Activated CD8-positive, alpha-beta T cell treated with anti-CD3 and anti-CD28 coated beads, Interleukin-2, amount 10 ng/mL, durations not matched to agents 7 days and 5 days (primary cell): ENCODE data around the gene CASTOR1. TPM values are rescaled to one million over a fixed set of nuclear protein-coding genes. Genes with fewer than 3 reads are reported as not detected.
"Not testable (repeated sequence)": the region's sequence is repeated elsewhere in the genome, so short reads cannot be mapped to it uniquely, and the experiment has no call there.

ENCODE experiments used
- ATAC-seq: fragments of 150-1000 bp; cut with Tn5 transposase; one replicate; pipeline ENCODE4 v1.10.0; 2021; ENCODE audit warnings: moderate library complexity
- CTCF ChIA-PET: fragments of 350-600 bp; sonication (Branson Sonifier 250); formaldehyde crosslinking; loops from one replicate; lab custom pipeline; 2021; ENCODE audit warnings: antibody characterized with exemption; lab: Charles Lee
- POLR2A ChIA-PET: fragments of 350-600 bp; sonication (Branson Sonifier 250); formaldehyde crosslinking; loops from one replicate; lab custom pipeline; 2021; ENCODE audit warnings: antibody characterized with exemption; lab: Charles Lee
- DNase-seq: peaks from one replicate; pipeline ENCODE4 v3.0.0-alpha.2; 2020
- H3K27ac Mint-ChIP-seq: one replicate; pipeline ENCODE4 v1.8.0; 2021; ENCODE audit warnings: mild to moderate bottlenecking, mixed read lengths
- H3K27me3 Mint-ChIP-seq: one replicate; pipeline ENCODE4 v1.8.0; 2021; ENCODE audit warnings: low read depth, mixed read lengths
- H3K36me3 Mint-ChIP-seq: one replicate; pipeline ENCODE4 v1.8.0; 2021; ENCODE audit warnings: low read depth, mixed read lengths
- H3K4me1 Mint-ChIP-seq: one replicate; pipeline ENCODE4 v1.8.0; 2021; ENCODE audit warnings: low read depth, mixed read lengths
- H3K4me3 Mint-ChIP-seq: one replicate; pipeline ENCODE4 v1.8.0; 2021; ENCODE audit warnings: mild to moderate bottlenecking, mixed read lengths
- H3K9me3 Mint-ChIP-seq: one replicate; pipeline ENCODE4 v1.8.0; 2022; ENCODE audit warnings: mixed read lengths; ENCODE audit not compliant: insufficient read depth
- total RNA-seq, 2 experiments: library from RNA; stranded (reverse); gene quantifications; one replicate each; pipeline ENCODE4 v1.2.3, GENCODE V29; 2021

Gene CASTOR1
- total RNA-seq = 10 to 100 TPM; 24.5 to 25.4 TPM

- Mint-ChIP-seq H3K4me1 (peaks cover 60% of the 10 kb centered on the region), H3K4me3 (peak within 1 kb of the TSS; percentile 80), H3K9me3 (no peaks in the 10 kb centered on the region), H3K27me3 (no peaks in the 10 kb centered on the region), H3K27ac (peak within 1 kb of the TSS; percentile 86), H3K36me3 (peaks cover 33% of the 10 kb centered on the region)
- peak; percentile 95 for DNase-seq
- ChIA-PET POLR2A (interaction anchor here (0.9 to 10.2 kb wide), 17 partner anchors 9 to 101 kb away, joined by 3 to 117 read pairs (median 6); partner anchors contain the start of genes CCDC157, RNF215, SF3A1 and TBC1D10A), CTCF (interaction anchor here (0.7 to 7.0 kb wide), 37 partner anchors 11 to 420 kb away, joined by 3 to 346 read pairs (median 10); partner anchors contain the start of genes CCDC157, MTFP1, RNF215 and SEC14L2)
- ATAC-seq = peak; percentile 83
Observed at GRCh38 chr22:30289141-30289979, at the start of gene CASTOR1. Gene CASTOR1, minus strand, starts transcription at chr22:30289505. Its CDS starts 8 bp downstream, at chr22:30289497.

GRCh38 chr22:30338802-30339201 lies 49.5 kb upstream of the CASTOR1 start:
- ATAC-seq = no peak
- Mint-ChIP-seq H3K36me3 (peaks cover 94% of the 10 kb centered on the region), H3K4me3 (no peak overlapping the region), H3K4me1 (peaks cover 13% of the 10 kb centered on the region), H3K9me3 (no peaks in the 10 kb centered on the region), H3K27ac (no peak overlapping the region), H3K27me3 (no peaks in the 10 kb centered on the region)
- ChIA-PET CTCF (interaction anchor here (1.0 kb wide), 1 partner anchor 10 kb away, joined by 3 read pairs; no protein-coding TSS in a partner anchor), POLR2A (interaction anchor here (2.3 kb wide), 1 partner anchor 15 kb away, joined by 5 read pairs; no protein-coding TSS in a partner anchor)
- no peak for DNase-seq

GRCh38 chr22:30338341-30338740 lies 49.0 kb upstream of the CASTOR1 start:
- H3K4me1 Mint-ChIP-seq = peaks cover 18% of the 10 kb centered on the region
- ChIA-PET POLR2A (interaction anchor here (2.3 kb wide), 1 partner anchor 16 kb away, joined by 5 read pairs; no protein-coding TSS in a partner anchor), CTCF (interaction anchor here (1.0 to 1.2 kb wide), 2 partner anchors 10 to 51 kb away, joined by 3 to 4 read pairs; no protein-coding TSS in a partner anchor)
- H3K36me3 Mint-ChIP-seq = peaks cover 91% of the 10 kb centered on the region
- H3K27me3 Mint-ChIP-seq, ATAC-seq, H3K4me3 Mint-ChIP-seq, H3K27ac Mint-ChIP-seq, H3K9me3 Mint-ChIP-seq, DNase-seq: not testable (repeated sequence)

- Mint-ChIP-seq H3K27ac (no peak overlapping the region), H3K4me3 (no peak overlapping the region), H3K4me1 (peaks cover 24% of the 10 kb centered on the region), H3K36me3 (peaks cover 91% of the 10 kb centered on the region), H3K27me3 (no peaks in the 10 kb centered on the region), H3K9me3 (no peaks in the 10 kb centered on the region)
- ChIA-PET POLR2A (interaction anchor here (0.6 to 2.3 kb wide), 3 partner anchors 17 to 32 kb away, joined by 3 to 5 read pairs (median 3); no protein-coding TSS in a partner anchor), CTCF (interaction anchor here (1.2 kb wide), 1 partner anchor 50 kb away, joined by 4 read pairs; no protein-coding TSS in a partner anchor)
- DNase-seq (no peak), ATAC-seq (no peak)
Observed at GRCh38 chr22:30337461-30337778, 48.1 kb upstream of the CASTOR1 start.

GRCh38 chr22:30336752-30337460 lies 47.6 kb upstream of the CASTOR1 start:
- ATAC-seq (no peak), DNase-seq (no peak)
- no peaks in the 10 kb centered on the region for H3K9me3 Mint-ChIP-seq
- H3K4me1 Mint-ChIP-seq = peaks cover 26% of the 10 kb centered on the region
- H3K4me3 Mint-ChIP-seq = no peak overlapping the region
- H3K27me3 Mint-ChIP-seq = no peaks in the 10 kb centered on the region
- H3K36me3 Mint-ChIP-seq = peaks cover 89% of the 10 kb centered on the region
- CTCF ChIA-PET = interaction anchor here (2.7 kb wide), 1 partner anchor 48 kb away, joined by 18 read pairs; the partner anchor contains the start of gene CASTOR1
- POLR2A ChIA-PET = interaction anchor here (1.3 kb wide), 1 partner anchor 32 kb away, joined by 3 read pairs; no protein-coding TSS in a partner anchor
- H3K27ac Mint-ChIP-seq = peak overlapping the region; percentile 2

- no peak for DNase-seq
- Mint-ChIP-seq H3K36me3 (peaks cover 80% of the 10 kb centered on the region), H3K4me1 (peaks cover 26% of the 10 kb centered on the region), H3K4me3 (no peak overlapping the region), H3K27me3 (no peaks in the 10 kb centered on the region), H3K27ac (peak overlapping the region; percentile 26), H3K9me3 (no peaks in the 10 kb centered on the region)
- ChIA-PET CTCF (interaction anchor here (2.7 kb wide), 1 partner anchor 46 kb away, joined by 18 read pairs; the partner anchor contains the start of gene CASTOR1), POLR2A (interaction anchor here (0.7 to 1.0 kb wide), 4 partner anchors 15 to 56 kb away, joined by 3 read pairs; partner anchors contain the start of genes CCDC157 and SF3A1)
- no peak for ATAC-seq
Observed at GRCh38 chr22:30335236-30335635, 45.9 kb upstream of the CASTOR1 start.

GRCh38 chr22:30334646-30335045 lies 45.3 kb upstream of the CASTOR1 start:
- ChIA-PET CTCF (interaction anchor here (2.7 kb wide), 1 partner anchor 46 kb away, joined by 18 read pairs; the partner anchor contains the start of gene CASTOR1), POLR2A (interaction anchor here (0.7 to 1.0 kb wide), 2 partner anchors 16 to 22 kb away, joined by 3 read pairs; partner anchors contain the start of genes CCDC157 and SF3A1)
- DNase-seq = no peak
- Mint-ChIP-seq H3K4me3 (no peak overlapping the region), H3K9me3 (no peaks in the 10 kb centered on the region), H3K36me3 (peaks cover 78% of the 10 kb centered on the region), H3K4me1 (peaks cover 26% of the 10 kb centered on the region), H3K27me3 (no peaks in the 10 kb centered on the region), H3K27ac (peak overlapping the region; percentile 26)
- ATAC-seq = no peak

GRCh38 chr22:30333707-30334087 lies 44.4 kb upstream of the CASTOR1 start:
- Mint-ChIP-seq H3K9me3 (no peaks in the 10 kb centered on the region), H3K4me1 (peaks cover 28% of the 10 kb centered on the region), H3K4me3 (no peak overlapping the region), H3K36me3 (peaks cover 74% of the 10 kb centered on the region), H3K27me3 (no peaks in the 10 kb centered on the region), H3K27ac (no peak overlapping the region)
- POLR2A ChIA-PET = interaction anchor here (1.4 kb wide), 1 partner anchor 45 kb away, joined by 3 read pairs; the partner anchor contains the start of gene CASTOR1
- no peak for ATAC-seq
- CTCF ChIA-PET = interaction anchor here (2.0 kb wide), 1 partner anchor 45 kb away, joined by 10 read pairs; no protein-coding TSS in a partner anchor
- no peak for DNase-seq

- no peak overlapping the region for H3K4me3 Mint-ChIP-seq
- no peaks in the 10 kb centered on the region for H3K27me3 Mint-ChIP-seq
- peaks cover 72% of the 10 kb centered on the region for H3K36me3 Mint-ChIP-seq
- H3K27ac Mint-ChIP-seq = peak overlapping the region; percentile 30
- H3K4me1 Mint-ChIP-seq = peaks cover 29% of the 10 kb centered on the region
- DNase-seq (no peak), ATAC-seq (no peak)
- ChIA-PET POLR2A (interaction anchor here (0.6 to 1.4 kb wide), 5 partner anchors 15 to 229 kb away, joined by 3 read pairs; partner anchors contain the start of genes CASTOR1, CCDC157 and SF3A1), CTCF (interaction anchor here (2.0 kb wide), 1 partner anchor 45 kb away, joined by 10 read pairs; no protein-coding TSS in a partner anchor)
- no peaks in the 10 kb centered on the region for H3K9me3 Mint-ChIP-seq
Observed at GRCh38 chr22:30332994-30333706, 43.8 kb upstream of the CASTOR1 start.

GRCh38 chr22:30332551-30332950 lies 43.2 kb upstream of the CASTOR1 start:
- no peak for ATAC-seq
- no peaks in the 10 kb centered on the region for H3K9me3 Mint-ChIP-seq
- ChIA-PET POLR2A (interaction anchor here (0.6 to 1.4 kb wide), 7 partner anchors 15 to 229 kb away, joined by 3 read pairs; partner anchors contain the start of genes CASTOR1, CCDC157 and SF3A1), CTCF (interaction anchor here (1.4 to 2.0 kb wide), 2 partner anchors 12 to 44 kb away, joined by 5 to 10 read pairs; no protein-coding TSS in a partner anchor)
- DNase-seq = no peak
- peaks cover 67% of the 10 kb centered on the region for H3K36me3 Mint-ChIP-seq
- peak overlapping the region; percentile 49 for H3K27ac Mint-ChIP-seq
- H3K4me1 Mint-ChIP-seq = peaks cover 33% of the 10 kb centered on the region
- no peak overlapping the region for H3K4me3 Mint-ChIP-seq
- no peaks in the 10 kb centered on the region for H3K27me3 Mint-ChIP-seq
